Embryonic facial prominence (tissue), 1 donor: ENCODE data around the gene CPT1A.

Experiments used
- DNase-seq: peaks from one replicate; pipeline ENCODE4 v3.0.0-alpha.2; 2016; ENCODE audit errors: extremely low spot score

Gene CPT1A

GRCh38 chr11:68798221-68798813 is 43.4 kb downstream of the CPT1A start:
- no peak for DNase-seq

GRCh38 chr11:68796801-68797200 is 44.9 kb downstream of the CPT1A start:
- no peak for DNase-seq

DNA sequence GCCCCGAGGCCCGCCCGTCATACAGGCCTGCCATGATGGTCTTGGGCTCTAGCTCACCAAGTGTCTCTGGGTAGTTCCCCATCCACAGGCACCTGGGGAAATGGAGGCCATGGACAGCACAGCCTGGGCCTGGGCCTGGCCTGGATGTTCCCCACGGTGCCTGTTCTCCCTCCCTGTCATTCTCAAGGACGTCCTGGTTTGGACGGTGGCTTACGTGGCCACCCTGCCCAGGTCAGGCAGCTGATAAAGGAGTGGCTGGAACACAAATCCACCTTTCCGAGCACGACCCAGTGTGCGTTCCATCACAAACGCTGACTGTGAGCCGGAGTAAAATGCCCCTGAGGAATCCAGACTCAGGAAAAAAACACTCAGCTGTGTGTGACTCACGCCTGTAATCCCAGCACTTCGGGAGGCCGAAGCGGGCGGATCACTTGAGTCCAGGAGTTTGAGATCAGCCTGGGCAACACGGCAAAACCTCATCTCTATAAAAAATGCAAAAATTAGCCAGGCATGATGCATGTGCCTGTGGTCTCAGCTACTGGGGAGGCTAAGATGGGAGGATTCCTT is 49.2 kb downstream of the CPT1A start:
- DNase-seq = no peak

- DNase-seq = no peak
Measured at GRCh38 chr11:68784653-68785052, 57.1 kb downstream of the CPT1A start.

- no peak for DNase-seq
Measured at GRCh38 chr11:68783216-68783821, 58.4 kb downstream of the CPT1A start.

- no peak for DNase-seq
Measured at GRCh38 chr11:68782711-68783110, 59.0 kb downstream of the CPT1A start.

- no peak for DNase-seq
Measured at GRCh38 chr11:68780829-68781228, 60.9 kb downstream of the CPT1A start.

- no peak for DNase-seq
Measured at GRCh38 chr11:68778205-68778604, 63.5 kb downstream of the CPT1A start.

GRCh38 chr11:68776442-68777235 is 65.1 kb downstream of the CPT1A start:
- no peak for DNase-seq

DNA sequence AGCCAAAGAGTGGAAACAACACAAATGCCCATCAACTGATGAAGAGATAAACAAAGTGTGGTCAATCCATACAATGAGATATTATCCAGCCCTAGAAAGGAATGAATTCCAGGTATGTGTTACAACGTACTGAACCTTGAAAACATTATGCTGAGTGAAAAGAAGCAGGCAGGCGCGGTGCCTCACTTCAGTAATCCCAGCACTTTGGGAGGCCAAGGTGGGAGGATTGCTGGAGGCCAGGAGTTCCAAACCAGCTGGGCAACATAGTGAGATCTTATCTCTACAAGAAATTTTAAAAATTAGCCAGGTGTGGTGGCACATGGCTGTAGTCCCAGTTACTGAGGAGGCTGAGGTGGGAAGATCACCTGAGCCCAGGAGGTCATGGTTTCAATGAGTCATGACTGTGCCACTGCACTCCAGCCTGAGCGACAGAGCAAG is 65.7 kb downstream of the CPT1A start:
- no peak for DNase-seq

DNA sequence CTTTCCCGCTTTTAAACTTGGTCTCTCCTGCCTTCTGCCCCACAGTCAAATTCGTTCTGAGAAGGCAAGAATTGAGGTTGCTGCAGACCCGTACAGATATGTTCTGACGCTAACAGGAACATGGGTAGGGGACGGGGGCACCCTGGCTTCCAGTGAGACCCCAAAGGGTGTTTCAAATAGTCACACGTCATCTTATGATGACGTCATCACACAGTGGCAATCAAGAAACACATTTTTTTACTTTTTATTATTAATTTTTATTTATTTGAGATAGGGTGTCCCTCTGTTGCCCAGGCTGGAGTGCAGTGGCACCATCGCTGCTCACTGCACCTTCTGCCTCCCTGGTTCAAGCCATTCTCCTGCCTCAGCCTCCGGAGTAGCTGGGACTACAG is 67.5 kb downstream of the CPT1A start:
- no peak for DNase-seq

GRCh38 chr11:68773521-68774193 is 68.1 kb downstream of the CPT1A start:
- DNase-seq = no peak

DNA sequence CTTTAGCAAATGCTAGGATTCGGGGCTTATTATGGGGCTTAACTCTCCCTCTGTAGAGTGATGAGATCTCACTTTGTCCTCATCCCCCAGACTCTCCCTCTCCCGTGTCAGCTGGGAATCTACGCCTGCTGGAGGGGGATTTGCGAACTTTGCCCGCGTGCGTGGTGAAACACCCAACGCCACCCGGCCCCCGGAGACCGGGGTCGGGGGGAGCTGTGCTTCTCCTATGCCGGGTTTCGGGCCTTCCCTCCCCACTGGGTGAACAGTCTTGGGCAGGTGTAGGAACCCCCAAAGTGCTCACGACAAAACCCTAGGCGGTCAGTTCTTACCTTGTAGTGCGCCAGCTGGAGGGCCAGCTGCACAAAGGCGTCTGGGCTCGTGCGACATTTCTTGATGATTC is 68.8 kb downstream of the CPT1A start:
- DNase-seq = no peak

DNA sequence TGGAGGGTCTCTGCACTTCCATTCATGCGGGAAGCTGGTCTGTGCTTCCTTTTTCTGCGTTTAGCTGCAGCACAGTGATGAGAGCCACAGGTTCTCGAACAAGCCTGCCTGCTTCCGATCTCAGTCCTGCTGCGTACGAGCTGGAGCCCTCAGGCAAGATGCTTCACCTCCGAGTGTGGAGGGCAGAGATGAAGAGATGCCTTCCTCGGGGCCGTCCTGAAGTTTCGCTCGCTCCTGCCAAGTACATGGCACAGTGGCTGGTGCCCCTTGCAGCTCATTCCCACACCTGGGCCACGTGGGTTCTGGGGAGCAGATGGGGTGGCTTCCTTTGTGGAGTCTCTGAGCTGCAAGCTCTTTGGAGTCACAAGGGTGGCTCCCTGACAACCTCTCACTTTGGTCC is 70.9 kb downstream of the CPT1A start:
- no peak for DNase-seq

- DNase-seq = no peak
Measured at GRCh38 chr11:68767672-68768071, 74.0 kb downstream of the CPT1A start.

DNA sequence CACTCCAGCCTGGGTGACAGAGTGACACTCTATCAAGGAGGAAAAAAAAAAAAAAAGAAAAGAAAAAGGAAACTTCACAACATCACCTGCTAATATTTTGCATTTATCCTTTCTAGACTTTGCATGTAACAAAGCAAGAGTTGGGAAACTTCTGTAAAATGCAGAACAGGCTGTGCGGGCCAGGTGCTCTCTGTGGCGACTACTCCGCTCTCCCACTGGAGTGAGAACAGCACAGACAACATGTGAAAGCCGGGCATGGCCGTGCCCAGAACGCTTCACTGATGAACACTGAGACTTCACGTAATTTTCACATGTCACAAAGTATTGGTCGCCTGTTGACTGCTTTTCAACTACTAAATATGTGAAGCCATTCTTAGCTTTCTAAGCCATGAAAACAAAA is 74.9 kb downstream of the CPT1A start:
- DNase-seq = no peak

DNA sequence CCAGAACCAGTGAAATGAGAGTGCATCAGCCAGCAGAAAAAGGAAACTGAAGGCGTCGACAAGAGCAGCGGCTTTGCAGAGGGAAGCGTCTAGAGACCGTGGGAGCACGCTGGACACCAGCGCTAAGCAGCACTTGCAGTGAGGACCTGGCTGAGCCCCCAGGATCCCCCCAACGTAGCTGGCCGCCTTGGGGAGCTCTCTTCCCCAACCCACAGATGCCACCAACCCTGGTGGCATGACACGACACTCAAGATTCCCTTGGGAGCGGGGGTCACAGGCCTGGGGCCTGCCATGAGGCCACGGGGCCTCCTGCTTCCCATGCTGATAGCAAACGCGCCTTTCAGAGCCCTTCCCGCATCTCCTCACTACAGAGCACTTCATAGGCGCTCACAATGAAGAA is 77.0 kb downstream of the CPT1A start:
- DNase-seq = no peak

DNA sequence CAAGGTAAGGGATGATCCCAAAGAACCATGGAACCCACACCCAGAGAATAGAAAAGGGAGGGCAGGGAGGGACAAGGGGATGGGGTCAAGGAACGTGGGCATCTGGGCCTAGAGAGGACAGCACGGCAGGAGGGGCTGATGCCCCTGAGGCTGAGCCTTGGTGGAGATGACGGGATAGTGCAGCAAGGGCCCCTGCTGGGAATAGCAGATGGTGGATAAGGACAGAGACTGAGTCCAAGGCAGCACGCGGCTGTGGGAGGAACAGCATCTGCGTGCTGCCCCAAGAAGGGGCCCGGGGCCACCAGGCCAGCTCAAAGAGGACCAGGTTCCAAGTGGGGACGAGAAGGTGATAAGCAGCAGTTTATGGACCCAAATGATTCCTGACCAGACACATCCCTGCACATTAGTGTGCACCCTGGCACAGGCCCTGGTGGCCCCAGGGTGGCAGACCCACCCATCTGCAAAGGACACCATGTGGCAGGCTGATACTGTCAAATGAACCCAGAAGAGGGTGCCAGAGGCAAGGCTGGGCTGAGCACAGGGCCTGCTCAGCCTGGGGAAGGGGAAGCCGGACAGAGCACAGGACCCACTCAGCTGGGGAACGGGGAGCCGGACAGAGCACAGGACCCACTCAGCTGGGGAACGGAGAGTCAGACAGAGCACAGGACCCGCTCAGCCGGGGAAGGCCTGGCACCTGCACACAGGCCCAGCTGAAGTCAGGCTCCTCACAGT is 77.6 kb downstream of the CPT1A start:
- DNase-seq = no peak

DNA sequence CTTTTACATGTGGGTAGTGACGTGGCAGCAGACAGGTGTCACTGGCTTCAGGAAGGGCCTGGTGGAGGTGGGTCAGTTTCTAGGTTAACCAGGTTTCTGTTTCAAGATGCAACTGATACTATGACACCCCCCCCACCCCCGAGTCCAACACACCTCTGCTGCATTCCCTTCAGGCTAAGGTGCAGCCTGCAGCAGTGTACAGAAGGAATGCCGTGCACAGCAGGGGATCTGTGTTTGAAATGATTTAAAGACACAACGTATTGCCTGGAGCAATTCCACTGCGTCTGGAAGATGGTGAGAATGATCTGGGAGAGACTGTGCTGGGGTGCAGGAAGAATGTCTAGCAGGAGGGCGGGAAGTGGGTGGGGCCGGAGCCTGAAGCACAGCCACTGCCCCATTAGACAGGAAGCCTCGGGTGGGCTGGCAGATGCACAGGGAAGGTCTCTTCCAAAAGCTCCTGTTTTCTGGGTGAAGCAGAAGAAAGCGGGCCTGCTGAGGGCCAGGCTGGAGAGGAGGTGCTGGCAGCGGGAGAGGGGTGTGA is 78.5 kb downstream of the CPT1A start:
- no peak for DNase-seq

- no peak for DNase-seq
Measured at GRCh38 chr11:68762481-68762880, 79.2 kb downstream of the CPT1A start.

DNA sequence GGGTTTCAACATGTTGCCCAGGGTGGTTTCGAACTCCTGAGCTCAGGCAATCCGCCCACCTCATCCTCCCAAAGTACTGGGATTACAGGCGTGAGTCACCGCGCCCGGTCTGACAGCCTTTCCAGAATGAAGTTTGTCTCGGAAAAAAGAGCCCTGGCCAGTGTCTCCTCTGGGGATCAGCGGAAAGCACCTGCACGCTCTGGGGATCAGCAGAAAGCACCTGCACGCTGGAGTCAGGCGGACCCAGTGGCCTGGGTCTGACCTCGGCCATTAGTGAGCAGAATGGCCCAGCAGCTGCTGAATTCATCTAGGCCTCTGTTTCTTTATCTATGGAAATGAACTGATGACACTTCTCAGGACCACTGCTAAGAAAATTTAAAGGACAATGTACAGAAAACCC is 79.9 kb downstream of the CPT1A start:
- DNase-seq = no peak
